CD14-positive monocyte (primary cell): ENCODE results near the gene PTGDS. TPM values are rescaled to one million over a fixed set of nuclear protein-coding genes. Genes with fewer than 3 reads are reported as not detected.
A peak's percentile ranks its signal among the peaks of the same experiment; 100 is the strongest.

Experiments used
- DNase-seq, 3 donors: peaks; one replicate each; pipeline ENCODE4 v3.0.0-alpha.2; 2011 to 2022
- H2AFZ ChIP-seq: 2 replicates; pipeline ENCODE4 v1.6.0; 2012; ENCODE audit warnings: mild to moderate bottlenecking, low read depth, low read length, inconsistent platforms; ENCODE audit not compliant: insufficient read depth, poor library complexity, severe bottlenecking
- H3K27ac ChIP-seq, 2 donors: 1 replicate in 1 of 2; 2 replicates in 1 of 2; pipeline ENCODE4 v1.5.1; 2012 to 2013; ENCODE audit warnings: low read length in 2 of 2, control low read depth in 1 of 2, inconsistent platforms in 1 of 2, low read depth in 1 of 2, mild to moderate bottlenecking in 1 of 2
- H3K27me3 ChIP-seq, 2 donors: one replicate each; pipeline versions ENCODE4 v1.6.0 to v1.6.1; 2011 to 2013; ENCODE audit warnings: low read length in 2 of 2; ENCODE audit not compliant: control insufficient read depth in 2 of 2, insufficient read depth in 2 of 2
- H3K36me3 ChIP-seq, 2 donors: replicated peaks in 1 of 2; 1 replicate in 1 of 2; 2 replicates in 1 of 2; pipeline versions ENCODE4 v1.5.1 to v1.6.1; 2012 to 2013; ENCODE audit warnings: low read length in 2 of 2, control low read depth in 1 of 2, inconsistent platforms in 1 of 2, mild to moderate bottlenecking in 1 of 2; ENCODE audit not compliant: insufficient read depth in 2 of 2, control insufficient read depth in 1 of 2
- H3K4me1 ChIP-seq, 2 donors: 1 replicate in 1 of 2; 2 replicates in 1 of 2; pipeline versions ENCODE4 v1.5.1 to v1.6.1; 2012 to 2013; ENCODE audit warnings: low read length in 2 of 2, control low read depth in 1 of 2, inconsistent platforms in 1 of 2, mild to moderate bottlenecking in 1 of 2, moderate library complexity in 1 of 2; ENCODE audit not compliant: insufficient read depth in 2 of 2, control insufficient read depth in 1 of 2
- H3K4me2 ChIP-seq: replicated peaks from 2 replicates; pipeline ENCODE3; 2012; ENCODE audit warnings: low read length, moderate library complexity, mild to moderate bottlenecking; ENCODE audit not compliant: poor library complexity, severe bottlenecking; ENCODE audit errors: extremely low read depth
- H3K4me3 ChIP-seq, 3 experiments: fragments of 200-600 bp in 1 of 3; sonication (generic) in 1 of 3; replicated peaks in 1 of 3; 1 replicate in 2 of 3; 2 replicates in 1 of 3; pipeline ENCODE4 v1.5.1; 2011 to 2013; ENCODE audit warnings: low read length in 3 of 3, mild to moderate bottlenecking in 3 of 3, control low read depth in 2 of 3, low read depth in 2 of 3, inconsistent platforms in 1 of 3, moderate library complexity in 1 of 3
- H3K79me2 ChIP-seq: 2 replicates; pipeline ENCODE4 v1.6.0; 2012; ENCODE audit warnings: mild to moderate bottlenecking, control low read depth, inconsistent platforms, low read length, moderate library complexity; ENCODE audit not compliant: insufficient read depth
- H3K9ac ChIP-seq: 2 replicates; pipeline ENCODE4 v1.6.0; 2017; ENCODE audit warnings: low read length, mild to moderate bottlenecking; ENCODE audit not compliant: insufficient read depth, poor library complexity, severe bottlenecking
- H3K9me3 ChIP-seq, 2 donors: replicated peaks in 1 of 2; 1 replicate in 1 of 2; 2 replicates in 1 of 2; pipeline versions ENCODE4 v1.5.1 to v1.6.1; 2012 to 2013; ENCODE audit warnings: low read length in 2 of 2, control low read depth in 1 of 2; ENCODE audit not compliant: control insufficient read depth in 1 of 2, insufficient read depth in 1 of 2
- H4K20me1 ChIP-seq: 2 replicates; pipeline ENCODE4 v1.6.0; 2012; ENCODE audit warnings: mild to moderate bottlenecking, low read length, control low read depth, moderate library complexity; ENCODE audit not compliant: insufficient read depth
- H3K27ac Mint-ChIP-seq, 7 donors: one replicate each; pipeline ENCODE4 v1.8.0; 2020; ENCODE audit warnings: mild to moderate bottlenecking in 7 of 7, mixed read lengths in 7 of 7, moderate library complexity in 6 of 7, inconsistent platforms in 2 of 7
- H3K27me3 Mint-ChIP-seq, 3 donors: one replicate each; pipeline ENCODE4 v1.8.0; 2021 to 2022; ENCODE audit warnings: low read depth in 3 of 3, mild to moderate bottlenecking in 3 of 3, mixed read lengths in 3 of 3, moderate library complexity in 3 of 3, inconsistent platforms in 1 of 3
- H3K36me3 Mint-ChIP-seq, 2 donors: one replicate each; pipeline ENCODE4 v1.8.0; 2020; ENCODE audit warnings: mixed read lengths in 2 of 2, inconsistent platforms in 1 of 2, mild to moderate bottlenecking in 1 of 2
- H3K4me1 Mint-ChIP-seq: one replicate; pipeline ENCODE4 v1.8.0; 2020; ENCODE audit warnings: mild to moderate bottlenecking, mixed read lengths
- H3K4me3 Mint-ChIP-seq, 2 donors: one replicate each; pipeline ENCODE4 v1.8.0; 2020; ENCODE audit warnings: mild to moderate bottlenecking in 2 of 2, mixed read lengths in 2 of 2, moderate library complexity in 1 of 2
- H3K9me3 Mint-ChIP-seq, 7 donors: one replicate each; pipeline ENCODE4 v1.8.0; 2020 to 2022; ENCODE audit warnings: mixed read lengths in 7 of 7, mild to moderate bottlenecking in 6 of 7, moderate library complexity in 6 of 7, inconsistent platforms in 2 of 7
- WGBS: methylation state at CpG from one replicate; pipeline ENCODE4 v1.1.5; 2013; ENCODE audit warnings: missing lambda C conversion rate; ENCODE audit not compliant: insufficient coverage; 5-methylcytosine and 5-hydroxymethylcytosine counted together
- intact Hi-C, 2 donors: fragments of 100-400 bp; cut with micrococcal nuclease; formaldehyde crosslinking; loops; one replicate each; pipeline versions ENCODE4 v1.15.0 to v1.15.1; 2023
- polyA plus RNA-seq, 3 donors: library from polyadenylated mRNA; depleted of rRNA in 1 of 3; unstranded in 2 of 3; stranded (reverse) in 1 of 3; fragments of 300-500 nt in 2 of 3; fragments of >200 nt in 1 of 3; fragmentation: Illumina TruSeq in 2 of 3; gene quantifications; 1 replicate in 2 of 3; 2 replicates in 1 of 3; pipeline ENCODE4 v1.2.3, GENCODE V29; 2012 to 2021
- TF ChIP-seq, protein P1 (sequence below): fragments of 200-600 bp; IDR thresholded peaks from one replicate; pipeline ENCODE4 v1.8.0; 2022; ENCODE audit warnings: antibody characterized with exemption, mild to moderate bottlenecking

PTGDS gene
- polyA plus RNA-seq, 3 donors: 0.34 to 1.5 TPM; not detected in 1

GRCh38 chr9:136934277-136934676 is 43.0 kb upstream of the PTGDS start:
- Histone ChIP-seq H2AFZ (no peak overlapping the region), H3K4me2 (no peak overlapping the region), H3K27ac (no peak overlapping the region), H3K9ac (no peak overlapping the region), H3K9me3 (no peaks in the 10 kb centered on the region), H3K79me2 (no peaks in the 10 kb centered on the region), H3K4me1 (peaks cover 15 to 16% of the 10 kb centered on the region in 2 donors), H3K27me3 (no peaks in the 10 kb centered on the region), H3K4me3 (no peak overlapping the region), H4K20me1 (peaks cover 3% of the 10 kb centered on the region), H3K36me3 (peaks cover 2 to 9% of the 10 kb centered on the region in 2 donors)
- no peak for DNase-seq
- peaks cover 3 to 12% of the 10 kb centered on the region in 2 donors for H3K36me3 Mint-ChIP-seq
- H3K9me3 Mint-ChIP-seq: peaks cover 0 to 3% (median 0%) of the 10 kb centered on the region in 7 donors
- intact Hi-C loops: no loop called here
- 100% methylated on average over 2 of the region's 3 CpGs for WGBS
- no peak overlapping the region for H3K27ac Mint-ChIP-seq
- H3K27me3 Mint-ChIP-seq: no peaks in the 10 kb centered on the region
- TF ChIP-seq, protein P1, sequence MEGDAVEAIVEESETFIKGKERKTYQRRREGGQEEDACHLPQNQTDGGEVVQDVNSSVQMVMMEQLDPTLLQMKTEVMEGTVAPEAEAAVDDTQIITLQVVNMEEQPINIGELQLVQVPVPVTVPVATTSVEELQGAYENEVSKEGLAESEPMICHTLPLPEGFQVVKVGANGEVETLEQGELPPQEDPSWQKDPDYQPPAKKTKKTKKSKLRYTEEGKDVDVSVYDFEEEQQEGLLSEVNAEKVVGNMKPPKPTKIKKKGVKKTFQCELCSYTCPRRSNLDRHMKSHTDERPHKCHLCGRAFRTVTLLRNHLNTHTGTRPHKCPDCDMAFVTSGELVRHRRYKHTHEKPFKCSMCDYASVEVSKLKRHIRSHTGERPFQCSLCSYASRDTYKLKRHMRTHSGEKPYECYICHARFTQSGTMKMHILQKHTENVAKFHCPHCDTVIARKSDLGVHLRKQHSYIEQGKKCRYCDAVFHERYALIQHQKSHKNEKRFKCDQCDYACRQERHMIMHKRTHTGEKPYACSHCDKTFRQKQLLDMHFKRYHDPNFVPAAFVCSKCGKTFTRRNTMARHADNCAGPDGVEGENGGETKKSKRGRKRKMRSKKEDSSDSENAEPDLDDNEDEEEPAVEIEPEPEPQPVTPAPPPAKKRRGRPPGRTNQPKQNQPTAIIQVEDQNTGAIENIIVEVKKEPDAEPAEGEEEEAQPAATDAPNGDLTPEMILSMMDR: no peak
- H3K4me3 Mint-ChIP-seq: no peak overlapping the region
- peaks cover 30% of the 10 kb centered on the region for H3K4me1 Mint-ChIP-seq

GRCh38 chr9:136935651-136936050 is 41.7 kb upstream of the PTGDS start:
- WGBS: 7% methylated on average over 2 of the region's 3 CpGs
- peaks cover 15 to 22% of the 10 kb centered on the region in 2 donors for H3K36me3 ChIP-seq
- TF ChIP-seq, protein P1: no peak
- Mint-ChIP-seq H3K9me3 (peaks cover 0 to 3% (median 0%) of the 10 kb centered on the region in 7 donors), H3K4me3 (no peak overlapping the region), H3K27me3 (no peaks in the 10 kb centered on the region), H3K27ac (peak overlapping the region in 3 of 7 donors; percentile 42 to 44 (median 42)), H3K36me3 (peaks cover 11 to 20% of the 10 kb centered on the region in 2 donors), H3K4me1 (peaks cover 33% of the 10 kb centered on the region)
- H4K20me1 ChIP-seq: peaks cover 16% of the 10 kb centered on the region
- H2AFZ ChIP-seq: no peak overlapping the region
- intact Hi-C loops: no loop called here
- no peak overlapping the region for H3K4me2 ChIP-seq
- DNase-seq: peak; percentile 28 to 46 (median 31)
- H3K4me3 ChIP-seq: no peak overlapping the region
- no peak overlapping the region for H3K9ac ChIP-seq
- no peaks in the 10 kb centered on the region for H3K9me3 ChIP-seq
- no peaks in the 10 kb centered on the region for H3K79me2 ChIP-seq
- no peak overlapping the region for H3K27ac ChIP-seq
- no peaks in the 10 kb centered on the region for H3K27me3 ChIP-seq
- H3K4me1 ChIP-seq: peaks cover 15 to 16% of the 10 kb centered on the region in 2 donors
